G401 (cell line): ENCODE measurements around the gene APLF. TPM values are rescaled to one million over a fixed set of nuclear protein-coding genes. Genes with fewer than 3 reads are reported as not detected.
"Not testable (repeated sequence)": the region's sequence is repeated elsewhere in the genome, so short reads cannot be mapped to it uniquely, and the experiment has no call there.

Source experiments
- DNase-seq: peaks from one replicate; pipeline ENCODE4 v3.0.0-alpha.2; 2015; ENCODE audit warnings: low spot score
- in situ Hi-C: cut with HindIII; loops from 2 replicates; pipeline ENCODE4 v1.10.0; 2016; ENCODE audit warnings: low sequenced_read_pairs, mixed read lengths
- total RNA-seq: library from RNA; depleted of rRNA; stranded (reverse); fragments of >200 nt; shearing (Covaris generic); gene quantifications from 2 replicates; pipeline ENCODE4 v1.2.3, GENCODE V29; 2014

The APLF gene
- total RNA-seq, 1 experiment from 2014 or later: 0.58 TPM

DNA sequence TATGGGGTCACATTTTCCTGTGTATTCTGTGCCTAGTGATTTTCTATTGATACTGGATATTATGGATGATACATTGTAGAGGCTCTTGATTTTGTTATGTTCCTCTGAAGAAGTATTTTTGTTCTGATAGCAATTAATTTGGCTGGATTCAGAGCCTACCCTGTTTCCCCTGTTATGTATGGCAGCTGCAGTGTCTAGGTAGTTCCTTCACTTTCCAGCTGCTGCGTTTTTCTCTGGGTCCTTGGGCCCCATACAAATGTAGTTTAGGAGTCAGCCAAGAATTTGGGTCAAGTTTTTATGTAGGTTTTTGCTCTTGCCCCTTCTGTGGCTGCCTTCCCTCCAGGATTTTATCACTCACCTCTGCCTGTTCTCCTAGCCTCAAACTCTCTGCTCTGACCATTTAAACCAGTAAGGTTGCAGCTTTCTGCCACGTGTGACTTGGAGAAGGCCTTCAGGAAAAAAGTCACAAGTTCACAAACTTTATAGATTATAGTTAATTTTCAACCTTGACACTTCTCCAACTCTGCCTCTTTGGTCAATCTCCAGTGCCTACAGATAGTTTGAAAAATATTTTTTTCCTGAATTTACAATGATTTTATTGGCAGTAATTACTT is 47.0 kb downstream of the APLF start:
- in situ Hi-C loops: no loop called here
- no peak for DNase-seq

- no peak for DNase-seq
- in situ Hi-C loops: no loop called here
Measured at GRCh38 chr2:68516051-68516955, 48.9 kb downstream of the APLF start.

GRCh38 chr2:68519236-68519635 is 51.9 kb downstream of the APLF start:
- in situ Hi-C loops: no loop called here
- no peak for DNase-seq

GRCh38 chr2:68521037-68521436 is 53.7 kb downstream of the APLF start:
- in situ Hi-C loops: no loop called here
- DNase-seq: no peak

- in situ Hi-C loops, DNase-seq: not testable (repeated sequence)
Measured at GRCh38 chr2:68526943-68527342, 59.6 kb downstream of the APLF start.

- DNase-seq, in situ Hi-C loops: not testable (repeated sequence)
Measured at GRCh38 chr2:68527343-68528081, 60.1 kb downstream of the APLF start.

GRCh38 chr2:68529156-68529555 is 61.8 kb downstream of the APLF start:
- DNase-seq, in situ Hi-C loops: not testable (repeated sequence)

- in situ Hi-C loops, DNase-seq: not testable (repeated sequence)
Measured at GRCh38 chr2:68529651-68530050, 62.3 kb downstream of the APLF start.

DNA sequence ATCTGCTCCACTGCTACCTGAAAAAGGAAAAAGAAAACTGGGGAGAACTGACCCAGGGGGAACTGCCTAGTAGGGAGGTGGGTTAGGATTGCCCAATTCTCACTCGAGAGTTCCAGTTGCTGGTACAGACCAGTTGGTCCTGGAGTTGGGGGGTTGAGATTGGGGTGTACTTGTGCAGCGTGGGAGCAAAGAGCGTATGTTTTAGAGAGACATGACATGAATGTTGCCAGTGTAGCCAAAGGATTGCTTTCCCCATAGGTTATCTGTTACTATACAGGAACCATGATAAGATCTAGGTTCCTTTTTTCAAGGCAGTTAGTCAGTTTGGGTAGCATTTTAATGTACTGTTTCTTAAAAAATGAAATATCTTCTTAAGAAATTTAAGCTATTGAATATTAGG is 68.6 kb downstream of the APLF start:
- DNase-seq: no peak
- in situ Hi-C loops: no loop called here

GRCh38 chr2:68537011-68537410 is 69.6 kb downstream of the APLF start:
- in situ Hi-C loops: no loop called here
- DNase-seq: no peak

GRCh38 chr2:68537809-68538208 is 70.4 kb downstream of the APLF start:
- no peak for DNase-seq
- in situ Hi-C loops: no loop called here

GRCh38 chr2:68544811-68545210 is 77.4 kb downstream of the APLF start:
- no peak for DNase-seq
- in situ Hi-C loops: no loop called here

DNA sequence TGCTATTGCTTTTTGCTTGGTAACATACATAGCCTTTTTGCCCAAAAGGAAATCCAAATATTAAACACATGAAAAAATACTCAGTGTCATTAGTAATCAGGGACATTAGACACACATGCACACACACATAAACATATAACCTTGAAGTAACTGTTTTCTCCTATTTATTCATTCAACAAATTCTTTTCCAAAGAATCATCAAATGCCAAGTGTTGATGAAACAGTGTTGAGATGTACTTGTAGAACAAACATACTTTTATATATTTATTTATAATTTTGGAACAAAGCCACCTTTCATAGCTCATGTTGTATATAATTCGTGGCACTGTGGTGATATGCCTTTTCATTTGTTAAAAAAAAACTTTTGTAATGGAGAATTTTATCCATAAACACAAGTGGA is 81.0 kb downstream of the APLF start:
- in situ Hi-C loops: no loop called here
- no peak for DNase-seq

DNA sequence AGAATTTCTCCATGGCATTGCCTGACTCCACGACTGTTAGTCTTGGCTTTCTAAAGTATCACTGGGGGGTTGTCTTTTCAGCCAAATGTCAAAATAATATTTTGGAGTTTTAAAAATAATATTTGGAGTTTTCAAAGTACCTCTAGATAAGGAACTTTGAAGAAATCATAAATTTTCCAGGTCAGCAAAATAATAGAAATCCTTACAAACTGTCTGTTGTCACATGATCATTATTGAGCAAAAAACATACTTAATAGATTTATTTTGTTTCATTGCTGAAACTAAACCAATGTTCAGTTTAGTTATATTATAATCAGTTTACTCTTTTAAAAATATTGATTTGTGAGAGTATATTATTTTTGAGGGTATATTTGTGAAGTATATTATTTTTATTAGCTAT is 85.7 kb downstream of the APLF start:
- in situ Hi-C loops: no loop called here
- no peak for DNase-seq

- in situ Hi-C loops: not testable (repeated sequence)
Measured at GRCh38 chr2:68555425-68556206, 88.2 kb downstream of the APLF start.

GRCh38 chr2:68556381-68556780 is 89.0 kb downstream of the APLF start:
- DNase-seq: no peak
- in situ Hi-C loops: no loop called here

More at GRCh38 chr2:68555425-68556206, 88.2 kb downstream of the APLF start:
- not testable (repeated sequence) for DNase-seq

- in situ Hi-C loops: no loop called here
- no peak for DNase-seq
Measured at GRCh38 chr2:68558576-68558975, 91.2 kb downstream of the APLF start.

DNA sequence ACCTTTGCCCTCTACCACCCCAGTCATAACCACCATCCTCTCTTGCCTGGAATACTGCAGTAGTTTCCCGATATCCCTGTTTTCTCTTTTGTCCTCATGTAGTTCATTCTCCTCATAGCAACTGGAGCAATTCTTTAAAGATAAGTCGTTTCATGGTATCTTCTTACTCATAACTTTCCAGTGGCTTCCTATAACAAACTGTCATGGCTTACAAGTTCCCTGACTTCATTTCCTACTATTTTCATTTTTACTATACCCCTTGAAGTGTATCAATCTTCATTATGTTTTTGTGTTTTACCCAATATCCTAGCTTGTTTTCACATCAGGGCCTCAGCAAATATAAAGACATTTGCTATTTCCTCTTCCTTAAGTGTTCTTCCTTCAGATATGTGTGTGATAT is 92.3 kb downstream of the APLF start:
- in situ Hi-C loops: no loop called here
- DNase-seq: no peak

GRCh38 chr2:68560545-68560944 is 93.2 kb downstream of the APLF start:
- DNase-seq: no peak
- in situ Hi-C loops: no loop called here
